ENCODE data around the gene C2orf76.

GRCh38 chr2:119338826-119339561 is 27.6 kb downstream of the C2orf76 start:
- no peak for TF ChIP-seq EZH2phosphoT487 (IDR thresholded peaks at IDR 0.05; ENCODE audit: borderline replicate concordance)
- no peak for TF ChIP-seq CTCF (conservative IDR thresholded peaks at IDR 0.05; ENCODE audit: low read length)
